HG03342 (cell line): Measurements from ENCODE around the gene GDF2.

ENCODE experiments used
- ATAC-seq: cut with Tn5 transposase; IDR thresholded peaks from one replicate; pipeline ENCODE4 v1.9.1; 2021; ENCODE audit warnings: mild to moderate bottlenecking, moderate library complexity; ENCODE audit not compliant: unreplicated experiment

Gene GDF2

GRCh38 chr10:47350671-47351640 lies 28.7 kb downstream of the GDF2 start:
- ATAC-seq = no peak

GRCh38 chr10:47351899-47352815 lies 29.9 kb downstream of the GDF2 start:
- no peak for ATAC-seq

GRCh38 chr10:47353351-47353750 lies 31.1 kb downstream of the GDF2 start:
- ATAC-seq = no peak

GRCh38 chr10:47354165-47354564 lies 31.9 kb downstream of the GDF2 start:
- no peak for ATAC-seq

GRCh38 chr10:47354900-47355299 lies 32.6 kb downstream of the GDF2 start:
- no peak for ATAC-seq

GRCh38 chr10:47356708-47357107 lies 34.5 kb downstream of the GDF2 start:
- no peak for ATAC-seq

GRCh38 chr10:47357131-47357582 lies 34.9 kb downstream of the GDF2 start:
- ATAC-seq = no peak

GRCh38 chr10:47357911-47358310 lies 35.7 kb downstream of the GDF2 start:
- ATAC-seq = no peak

- no peak for ATAC-seq
These were observed 36.2 kb downstream of the GDF2 start for GRCh38 chr10:47358457-47358856.

GRCh38 chr10:47359101-47359500 lies 36.8 kb downstream of the GDF2 start:
- ATAC-seq = no peak

- ATAC-seq = no peak
These were observed 37.6 kb downstream of the GDF2 start for GRCh38 chr10:47359626-47360418.

- no peak for ATAC-seq
These were observed 38.3 kb downstream of the GDF2 start for GRCh38 chr10:47360419-47361040.

- no peak for ATAC-seq
These were observed 39.0 kb downstream of the GDF2 start for GRCh38 chr10:47361293-47361692.

- ATAC-seq = no peak
These were observed 39.9 kb downstream of the GDF2 start for GRCh38 chr10:47362199-47362598.

- no peak for ATAC-seq
These were observed 41.5 kb downstream of the GDF2 start for GRCh38 chr10:47363781-47364180.

GRCh38 chr10:47364366-47364765 lies 42.1 kb downstream of the GDF2 start:
- no peak for ATAC-seq

- no peak for ATAC-seq
These were observed 42.7 kb downstream of the GDF2 start for GRCh38 chr10:47364911-47365310.

GRCh38 chr10:47365431-47366180 lies 43.4 kb downstream of the GDF2 start:
- no peak for ATAC-seq

- no peak for ATAC-seq
These were observed 44.0 kb downstream of the GDF2 start for GRCh38 chr10:47366181-47366631.
